Activated T-helper 17 cell treated with anti-CD3 and anti-CD28 coated beads, Interleukin-2, amount 50 U/mL, for 72 hours (primary cell): Measurements from ENCODE around the gene CENPF. TPM values are rescaled to one million over a fixed set of nuclear protein-coding genes. Genes with fewer than 3 reads are reported as not detected.
A peak's percentile ranks its signal among the peaks of the same experiment; 100 is the strongest.
"Not testable (repeated sequence)": the region's sequence is repeated elsewhere in the genome, so short reads cannot be mapped to it uniquely, and the experiment has no call there.

Source experiments
- ATAC-seq: fragments of 150-1000 bp; cut with Tn5 transposase; replicated peaks from 2 replicates; pipeline ENCODE4 v1.10.0; 2021; ENCODE audit warnings: mild to moderate bottlenecking, moderate library complexity
- H3K27ac Mint-ChIP-seq: one replicate; pipeline ENCODE4 v1.8.0; 2022; ENCODE audit warnings: mixed read lengths
- H3K27me3 Mint-ChIP-seq: one replicate; pipeline ENCODE4 v1.8.0; 2022; ENCODE audit warnings: mixed read lengths
- H3K36me3 Mint-ChIP-seq: one replicate; pipeline ENCODE4 v1.8.0; 2022; ENCODE audit warnings: low read depth, mild to moderate bottlenecking, mixed read lengths
- H3K4me1 Mint-ChIP-seq: one replicate; pipeline ENCODE4 v1.8.0; 2022; ENCODE audit warnings: mixed read lengths
- H3K4me3 Mint-ChIP-seq: one replicate; pipeline ENCODE4 v1.8.0; 2022; ENCODE audit warnings: mild to moderate bottlenecking, mixed read lengths
- H3K9me3 Mint-ChIP-seq: one replicate; pipeline ENCODE4 v1.8.0; 2022; ENCODE audit warnings: mixed read lengths
- total RNA-seq, 2 donors: library from RNA; stranded (reverse); gene quantifications; one replicate each; pipeline ENCODE4 v1.2.3, GENCODE V29; 2022

CENPF gene
- total RNA-seq, 2 donors from 2014 or later, result 69.7 to 79.4 TPM

DNA sequence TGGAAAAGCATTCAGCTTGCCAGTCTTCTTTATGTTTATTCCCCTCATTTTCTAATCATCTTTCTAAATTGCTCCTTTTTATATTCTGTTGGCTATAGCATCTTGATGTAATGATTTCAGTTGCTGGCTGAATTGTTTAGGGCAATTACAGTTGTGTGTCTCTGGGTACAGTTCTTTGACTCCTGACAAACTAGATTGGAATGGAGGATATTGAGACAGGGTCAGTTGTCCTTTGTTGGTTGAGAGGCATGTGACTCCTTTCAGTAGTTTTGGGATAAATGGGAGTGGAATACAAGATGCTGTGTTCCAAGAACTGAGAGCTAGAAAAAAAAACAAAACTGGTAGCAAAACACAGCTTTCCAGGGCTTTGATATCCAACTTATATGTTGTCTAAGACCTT is 1.5 kb downstream of the CENPF start:
- ATAC-seq, result no peak
- H3K36me3 Mint-ChIP-seq, result peaks cover 5% of the 10 kb centered on the region
- H3K4me1 Mint-ChIP-seq, result peaks cover 7% of the 10 kb centered on the region
- no peaks in the 10 kb centered on the region for H3K27me3 Mint-ChIP-seq
- no peaks in the 10 kb centered on the region for H3K9me3 Mint-ChIP-seq
- peak overlapping the region; percentile 62 for H3K27ac Mint-ChIP-seq
- H3K4me3 Mint-ChIP-seq, result peak overlapping the region; percentile 74

DNA sequence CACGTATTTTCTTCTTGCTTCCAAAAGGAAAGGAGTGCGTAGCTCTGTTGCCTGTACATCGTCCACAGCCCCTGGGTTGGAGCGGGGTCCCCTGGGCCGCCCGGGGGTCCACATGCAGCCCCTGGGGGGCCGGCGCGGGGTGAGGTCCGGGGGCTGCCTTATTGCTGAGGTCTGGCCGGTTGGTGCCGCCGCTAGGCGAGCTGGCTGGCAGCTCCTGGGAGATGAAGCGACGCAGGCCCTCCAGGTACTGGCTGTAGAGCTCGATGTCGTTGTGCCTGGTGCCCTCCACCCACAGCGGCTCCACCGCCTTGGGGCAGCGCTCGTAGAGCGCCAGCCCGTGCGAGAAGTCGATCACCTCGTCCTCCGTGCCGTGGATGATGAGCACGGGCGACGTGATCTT is 2.5 kb downstream of the CENPF start:
- H3K4me3 Mint-ChIP-seq, H3K36me3 Mint-ChIP-seq, H3K9me3 Mint-ChIP-seq, H3K27ac Mint-ChIP-seq, ATAC-seq, H3K27me3 Mint-ChIP-seq, H3K4me1 Mint-ChIP-seq: not testable (repeated sequence)

DNA sequence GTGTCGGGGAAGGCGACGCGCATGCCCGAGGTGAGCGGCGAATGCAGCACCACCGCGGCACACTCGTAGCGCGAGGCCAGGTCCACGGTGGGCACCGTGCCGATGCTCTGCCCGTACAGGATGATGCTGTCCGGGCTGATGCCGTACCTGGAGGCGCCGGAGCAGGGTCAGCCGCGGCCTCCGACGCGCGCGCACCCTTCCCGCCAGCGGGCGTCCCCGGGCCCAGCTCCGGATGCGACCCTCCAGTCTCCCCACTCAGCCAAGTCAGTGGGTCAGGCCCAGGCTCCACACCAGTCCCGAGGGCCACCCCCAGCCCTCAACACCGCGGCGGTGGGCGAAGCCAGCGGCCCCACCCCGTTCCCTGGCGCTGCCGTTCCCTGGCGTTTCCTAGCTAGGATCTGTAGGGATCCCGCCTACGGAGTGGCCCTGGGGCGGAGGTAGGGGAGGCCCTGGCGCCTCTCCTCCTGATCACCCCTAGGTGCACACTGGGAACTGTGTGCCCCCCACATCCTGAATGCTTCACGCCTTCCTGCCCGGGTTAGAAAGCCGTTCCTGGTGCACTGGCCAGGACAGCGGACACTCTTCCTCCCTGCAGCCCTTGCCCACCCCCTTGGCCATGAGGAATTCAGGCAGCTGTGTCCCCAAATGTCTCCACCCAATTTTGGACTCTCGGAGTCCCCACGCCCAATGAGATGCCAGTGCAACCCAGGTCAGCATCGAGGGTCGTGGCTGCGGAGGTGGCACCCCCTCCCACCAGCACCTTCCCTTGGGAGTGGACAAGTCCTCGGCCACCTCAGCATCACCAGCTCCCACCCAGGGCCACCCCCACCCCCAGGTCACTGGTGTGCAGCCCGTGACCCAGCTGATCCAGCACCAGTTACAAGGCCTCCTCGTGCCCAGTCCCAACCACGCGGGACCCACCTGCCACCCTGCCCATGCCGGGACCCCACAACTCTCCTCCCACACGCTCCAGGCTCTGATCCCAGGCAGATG is 3.2 kb downstream of the CENPF start:
- H3K4me3 Mint-ChIP-seq, H3K36me3 Mint-ChIP-seq, H3K9me3 Mint-ChIP-seq, H3K4me1 Mint-ChIP-seq, ATAC-seq, H3K27me3 Mint-ChIP-seq, H3K27ac Mint-ChIP-seq: not testable (repeated sequence)

DNA sequence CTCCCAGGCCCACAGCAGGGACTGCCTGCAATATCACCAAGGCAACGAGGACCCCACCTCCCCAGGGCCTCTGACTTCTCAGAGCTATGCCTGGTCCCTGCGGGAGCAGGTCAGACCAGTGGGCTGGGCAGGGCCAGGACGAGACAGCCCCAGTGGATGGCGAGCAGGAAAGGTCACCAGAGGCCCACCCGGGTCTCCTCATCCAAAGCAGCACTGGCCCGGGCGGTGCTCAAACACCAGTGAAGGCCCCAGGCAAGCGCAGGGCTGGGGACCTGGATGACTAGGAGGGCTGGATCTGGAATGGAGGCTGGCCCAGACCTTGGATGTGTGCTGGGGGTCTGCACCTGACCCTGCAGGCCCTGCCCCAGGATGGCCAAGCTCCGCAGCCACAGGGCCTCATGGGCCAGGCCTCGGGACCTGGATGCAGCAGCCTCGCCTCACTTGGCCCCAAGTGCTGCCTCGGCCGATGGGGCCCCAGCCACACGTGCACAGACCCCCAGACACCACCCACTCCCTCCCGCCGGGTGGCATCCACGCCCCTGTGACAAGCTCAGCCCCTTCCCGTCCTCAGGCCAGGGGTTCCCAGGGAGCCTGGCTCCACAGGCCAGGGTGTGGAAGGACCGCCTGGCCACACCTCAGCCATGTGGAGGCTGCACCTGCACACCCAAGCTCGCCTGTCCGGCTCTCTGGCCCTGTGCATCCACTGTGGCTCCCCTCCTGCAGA is 4.7 kb downstream of the CENPF start:
- H3K27ac Mint-ChIP-seq, H3K4me1 Mint-ChIP-seq, H3K4me3 Mint-ChIP-seq, ATAC-seq, H3K27me3 Mint-ChIP-seq, H3K9me3 Mint-ChIP-seq, H3K36me3 Mint-ChIP-seq: not testable (repeated sequence)

DNA sequence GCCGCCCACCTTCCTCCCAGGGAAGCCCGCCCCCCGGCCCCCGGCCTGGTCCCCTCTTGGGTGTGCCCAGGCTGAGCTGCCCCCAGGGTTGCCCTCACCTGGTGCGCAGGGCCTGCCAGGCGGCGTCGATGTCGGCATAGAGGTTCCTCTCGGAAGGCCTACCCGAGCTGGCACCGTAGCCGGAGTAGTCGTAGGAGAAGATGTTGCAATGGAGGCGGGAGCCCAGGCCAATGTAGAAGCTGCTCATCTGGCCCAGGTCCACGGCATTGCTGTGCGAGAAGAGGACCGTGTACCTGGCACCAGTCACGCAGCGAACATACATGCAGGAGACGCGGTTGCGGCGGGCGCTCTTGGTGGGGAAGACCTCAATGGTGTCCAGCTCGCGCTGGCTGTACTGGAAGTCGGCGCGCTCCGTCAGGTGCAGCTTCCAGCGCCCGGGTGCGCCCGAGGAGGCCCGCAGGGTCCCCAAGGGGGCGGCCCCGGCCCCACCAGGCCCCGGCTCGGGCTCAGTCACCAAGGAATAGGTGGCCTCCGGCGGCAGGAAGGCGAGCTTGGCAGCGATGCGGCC is 5.3 kb downstream of the CENPF start:
- not testable (repeated sequence) for H3K36me3 Mint-ChIP-seq, ATAC-seq, H3K9me3 Mint-ChIP-seq, H3K4me1 Mint-ChIP-seq, H3K27ac Mint-ChIP-seq, H3K4me3 Mint-ChIP-seq, H3K27me3 Mint-ChIP-seq

DNA sequence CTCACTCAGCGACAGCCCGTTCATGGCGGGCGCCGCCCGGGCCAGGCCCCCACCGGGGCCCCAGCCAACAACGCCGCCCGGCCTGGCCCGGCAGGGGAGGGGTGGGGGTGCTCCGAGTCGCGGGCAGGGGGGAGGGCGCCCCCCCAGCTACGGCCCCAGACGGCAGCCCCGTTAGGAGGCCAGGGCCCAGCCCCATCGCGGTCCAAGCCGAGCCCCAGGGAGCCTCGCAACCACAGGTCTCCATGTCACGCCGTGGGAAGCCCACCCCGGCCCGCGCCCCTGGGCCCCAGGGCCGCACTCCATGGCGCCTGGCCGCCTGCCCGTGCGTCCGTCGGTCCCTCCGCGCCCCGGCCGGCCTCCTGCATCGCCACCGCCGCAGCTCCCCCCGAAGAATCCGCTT is 5.8 kb downstream of the CENPF start:
- not testable (repeated sequence) for ATAC-seq, H3K27ac Mint-ChIP-seq, H3K4me3 Mint-ChIP-seq, H3K36me3 Mint-ChIP-seq, H3K27me3 Mint-ChIP-seq, H3K9me3 Mint-ChIP-seq
- peaks cover 10% of the 10 kb centered on the region for H3K4me1 Mint-ChIP-seq

DNA sequence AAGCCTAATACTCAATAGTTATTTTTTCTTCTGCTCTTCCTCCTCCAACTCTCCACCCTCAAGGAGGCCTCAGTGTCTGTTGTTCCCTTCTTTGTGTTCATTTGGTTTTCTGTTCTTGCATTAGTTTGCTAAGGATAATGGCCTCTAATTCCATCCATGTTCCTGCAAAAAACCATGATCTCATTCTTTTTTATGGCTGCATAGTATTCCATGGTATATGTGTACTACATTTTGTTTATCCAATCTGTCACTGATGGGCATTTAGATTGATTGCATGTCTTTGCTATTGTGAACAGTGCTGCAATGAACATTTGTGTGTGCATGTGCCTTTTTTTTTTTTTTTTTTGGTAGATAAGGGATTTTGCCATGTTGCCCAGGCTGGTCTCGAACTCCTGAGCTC is 6.7 kb downstream of the CENPF start:
- H3K27ac Mint-ChIP-seq, result no peak overlapping the region
- no peaks in the 10 kb centered on the region for H3K27me3 Mint-ChIP-seq
- ATAC-seq, result no peak
- no peaks in the 10 kb centered on the region for H3K9me3 Mint-ChIP-seq
- H3K4me1 Mint-ChIP-seq, result peaks cover 4% of the 10 kb centered on the region
- no peaks in the 10 kb centered on the region for H3K36me3 Mint-ChIP-seq
- no peak overlapping the region for H3K4me3 Mint-ChIP-seq

DNA sequence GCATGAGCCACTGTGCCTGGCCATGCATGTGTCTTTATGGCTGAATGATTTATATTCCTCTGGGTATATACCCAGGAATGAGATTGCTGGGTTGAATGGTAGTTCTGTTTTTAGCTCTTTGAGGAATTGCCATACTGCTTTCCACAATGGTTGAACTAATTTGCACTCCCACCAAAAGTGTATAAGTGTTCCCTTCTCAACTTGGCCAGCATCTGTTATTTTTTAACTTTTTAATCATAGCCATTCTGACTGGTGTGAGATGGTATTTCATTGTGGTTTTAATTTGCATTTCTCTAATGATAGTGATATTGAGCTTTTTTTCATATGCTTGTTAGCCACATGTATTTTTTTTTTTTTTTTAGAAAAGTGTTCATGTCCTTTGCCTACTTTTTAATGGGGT is 7.1 kb downstream of the CENPF start:
- H3K36me3 Mint-ChIP-seq, ATAC-seq, H3K4me1 Mint-ChIP-seq, H3K9me3 Mint-ChIP-seq, H3K27ac Mint-ChIP-seq, H3K27me3 Mint-ChIP-seq, H3K4me3 Mint-ChIP-seq: not testable (repeated sequence)

DNA sequence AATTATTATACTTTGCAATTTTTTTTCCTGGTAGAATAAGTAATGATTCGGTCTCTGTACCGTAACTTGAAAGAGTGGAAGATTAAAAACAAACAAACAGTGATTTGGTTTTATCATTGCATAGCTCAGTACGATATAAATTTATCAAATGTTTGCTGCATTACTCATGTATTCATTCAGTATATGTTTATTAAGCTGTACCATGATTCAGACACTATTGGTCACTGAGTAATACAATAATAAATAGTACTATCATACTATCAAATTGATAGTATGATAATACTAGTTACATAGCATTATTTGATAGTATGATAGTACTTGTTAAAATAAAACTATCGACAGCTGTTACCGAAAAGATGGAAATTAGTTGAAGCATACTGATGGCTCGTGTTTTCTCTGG is 12.1 kb downstream of the CENPF start:
- Mint-ChIP-seq H3K9me3 (no peaks in the 10 kb centered on the region), H3K36me3 (no peaks in the 10 kb centered on the region), H3K4me1 (peaks cover 4% of the 10 kb centered on the region), H3K27ac (no peak overlapping the region), H3K4me3 (no peak overlapping the region), H3K27me3 (no peaks in the 10 kb centered on the region)
- ATAC-seq, result no peak

DNA sequence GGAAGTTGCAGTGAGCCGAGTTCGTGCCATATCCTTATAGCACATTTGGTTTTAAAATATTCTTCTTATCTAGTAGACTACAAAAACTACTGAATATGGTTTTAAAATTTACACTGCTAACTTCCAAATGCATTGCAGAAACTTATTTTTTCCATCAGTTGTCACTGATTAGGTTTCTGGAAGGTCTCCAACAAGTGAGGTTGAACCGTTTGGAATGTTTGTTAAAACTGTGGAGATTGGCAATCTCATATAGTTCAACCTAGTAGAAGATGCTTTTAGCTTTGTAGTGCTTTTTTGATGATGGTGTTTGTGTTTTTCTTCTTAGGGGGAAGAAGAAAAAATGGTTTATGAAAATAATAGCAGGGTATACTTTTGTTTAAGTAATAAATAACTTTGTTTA is 12.9 kb downstream of the CENPF start:
- Mint-ChIP-seq H3K4me3 (no peak overlapping the region), H3K27ac (no peak overlapping the region), H3K27me3 (no peaks in the 10 kb centered on the region), H3K4me1 (peaks cover 4% of the 10 kb centered on the region), H3K36me3 (no peaks in the 10 kb centered on the region), H3K9me3 (no peaks in the 10 kb centered on the region)
- no peak for ATAC-seq

DNA sequence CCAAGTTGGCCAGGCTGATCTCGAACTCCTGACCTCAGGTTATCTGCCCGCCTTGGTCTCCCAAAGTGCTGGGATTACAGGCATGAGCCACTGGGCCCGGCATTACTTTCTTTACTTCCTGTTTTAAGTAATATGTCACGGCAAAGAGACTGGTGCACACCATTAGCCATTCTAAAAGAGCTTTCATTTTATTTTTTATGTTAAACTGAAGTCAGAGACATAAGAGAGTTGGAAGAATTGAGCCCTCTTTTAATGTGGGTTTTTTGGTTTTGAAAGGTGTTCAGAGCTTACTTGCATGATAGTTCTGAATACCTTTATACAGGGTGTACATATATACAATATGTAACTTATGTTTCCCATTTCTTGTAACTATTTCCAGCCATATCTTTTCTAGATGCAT is 14.3 kb downstream of the CENPF start:
- H3K9me3 Mint-ChIP-seq, result no peaks in the 10 kb centered on the region
- H3K36me3 Mint-ChIP-seq, result peaks cover 12% of the 10 kb centered on the region
- peaks cover 4% of the 10 kb centered on the region for H3K4me1 Mint-ChIP-seq
- ATAC-seq, result no peak
- H3K4me3 Mint-ChIP-seq, result peak overlapping the region; percentile 42
- no peak overlapping the region for H3K27ac Mint-ChIP-seq
- H3K27me3 Mint-ChIP-seq, result no peaks in the 10 kb centered on the region

DNA sequence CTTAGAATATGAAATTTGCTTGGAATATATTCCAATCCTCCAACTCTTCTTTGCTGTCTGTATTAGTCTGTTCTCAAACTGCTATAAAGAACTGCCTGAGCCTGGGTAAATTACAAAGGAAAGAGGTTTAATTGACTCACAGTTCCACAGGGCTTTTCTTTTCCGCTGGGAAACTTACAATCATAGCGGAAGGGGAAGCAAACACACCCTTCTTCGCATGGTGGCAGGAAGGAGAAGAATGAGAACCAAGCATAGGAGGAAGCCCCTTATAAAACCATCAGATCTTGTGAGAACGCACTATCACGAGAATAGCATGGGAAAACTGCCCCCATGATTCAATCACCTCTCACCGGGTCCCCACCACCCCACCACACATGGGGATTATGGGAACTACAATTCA is 14.8 kb downstream of the CENPF start:
- no peak for ATAC-seq
- peaks cover 4% of the 10 kb centered on the region for H3K4me1 Mint-ChIP-seq
- H3K4me3 Mint-ChIP-seq, result no peak overlapping the region
- H3K27ac Mint-ChIP-seq, result no peak overlapping the region
- H3K9me3 Mint-ChIP-seq, result no peaks in the 10 kb centered on the region
- no peaks in the 10 kb centered on the region for H3K27me3 Mint-ChIP-seq
- H3K36me3 Mint-ChIP-seq, result peaks cover 12% of the 10 kb centered on the region

DNA sequence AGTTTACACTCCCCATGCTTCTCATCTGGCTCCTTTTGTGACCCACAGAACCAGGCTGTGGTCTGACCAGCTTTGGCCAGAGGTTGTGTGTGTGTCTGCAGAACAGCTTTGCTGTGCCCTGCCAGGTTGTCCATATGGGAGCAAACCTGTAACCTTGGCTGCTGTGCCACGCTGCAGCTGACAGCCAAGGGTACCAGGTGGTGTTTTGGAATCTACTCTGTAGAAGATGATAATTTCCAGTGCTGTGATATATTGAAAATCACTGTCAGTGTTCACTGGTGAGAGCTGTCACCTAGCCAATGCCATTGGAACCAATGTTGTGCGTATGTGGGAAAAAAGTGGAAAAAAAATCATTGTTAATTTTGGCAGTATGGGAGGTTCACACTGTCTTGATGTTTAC is 18.2 kb downstream of the CENPF start:
- no peak for ATAC-seq
- no peaks in the 10 kb centered on the region for H3K27me3 Mint-ChIP-seq
- H3K27ac Mint-ChIP-seq, result no peak overlapping the region
- peaks cover 12% of the 10 kb centered on the region for H3K36me3 Mint-ChIP-seq
- no peak overlapping the region for H3K4me3 Mint-ChIP-seq
- no peaks in the 10 kb centered on the region for H3K4me1 Mint-ChIP-seq
- H3K9me3 Mint-ChIP-seq, result no peaks in the 10 kb centered on the region

DNA sequence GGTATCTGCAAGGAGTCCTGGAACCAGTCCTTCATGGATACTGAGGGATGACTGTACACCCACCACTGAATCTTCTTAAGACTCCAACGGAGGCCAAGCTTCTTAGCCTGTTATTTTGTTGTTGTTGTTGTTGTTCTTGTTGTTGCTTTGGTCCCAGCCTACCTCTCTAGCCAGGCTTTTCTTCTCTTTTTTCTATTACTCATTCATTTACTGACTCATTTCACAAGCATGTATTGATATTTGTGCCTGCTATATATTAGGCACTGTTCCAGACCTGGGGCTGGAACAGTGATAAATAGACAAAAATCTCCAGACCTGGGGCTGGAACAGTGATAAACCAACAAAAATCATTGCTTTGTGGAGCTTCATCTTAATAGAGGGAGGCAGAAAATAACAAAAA is 20.4 kb downstream of the CENPF start:
- no peak overlapping the region for H3K27ac Mint-ChIP-seq
- no peaks in the 10 kb centered on the region for H3K27me3 Mint-ChIP-seq
- H3K4me1 Mint-ChIP-seq, result no peaks in the 10 kb centered on the region
- peaks cover 12% of the 10 kb centered on the region for H3K36me3 Mint-ChIP-seq
- ATAC-seq, result no peak
- no peak overlapping the region for H3K4me3 Mint-ChIP-seq
- H3K9me3 Mint-ChIP-seq, result no peaks in the 10 kb centered on the region

DNA sequence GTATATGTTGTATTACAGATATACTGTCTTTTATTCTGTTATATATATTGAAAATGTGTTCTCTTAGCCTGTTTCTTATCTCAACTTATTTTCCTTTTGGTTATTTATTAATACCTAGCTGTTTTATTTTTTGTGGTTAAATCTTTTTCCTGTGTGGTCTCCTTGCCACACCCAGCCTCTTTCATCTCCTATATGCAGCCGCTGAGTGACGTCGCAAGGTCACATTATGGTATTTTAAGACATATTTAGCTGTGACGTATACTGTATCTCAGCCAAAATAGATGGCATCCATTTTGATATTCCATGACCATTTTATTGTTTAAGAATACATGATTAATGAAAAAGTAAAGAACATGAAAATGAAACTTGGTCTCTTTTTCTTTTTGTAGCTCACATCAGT is 29.1 kb downstream of the CENPF start:
- Mint-ChIP-seq H3K27ac (no peak overlapping the region), H3K36me3 (peaks cover 39% of the 10 kb centered on the region), H3K27me3 (no peaks in the 10 kb centered on the region), H3K9me3 (no peaks in the 10 kb centered on the region), H3K4me1 (no peaks in the 10 kb centered on the region), H3K4me3 (no peak overlapping the region)
- no peak for ATAC-seq
